AG09319 (cell line): ENCODE data around the gene TMEM178B.

Experiments used
- DNase-seq: peaks from one replicate; pipeline ENCODE4 v3.0.0-alpha.2; 2010; ENCODE audit warnings: low read depth; ENCODE audit errors: extremely low read depth
- TF ChIP-seq, protein P1 (sequence below): IDR thresholded peaks from 2 replicates; pipeline ENCODE4 v1.5.1; 2011; ENCODE audit warnings: low read depth, mild to moderate bottlenecking, inconsistent platforms, low read length, moderate library complexity

TMEM178B gene

DNA sequence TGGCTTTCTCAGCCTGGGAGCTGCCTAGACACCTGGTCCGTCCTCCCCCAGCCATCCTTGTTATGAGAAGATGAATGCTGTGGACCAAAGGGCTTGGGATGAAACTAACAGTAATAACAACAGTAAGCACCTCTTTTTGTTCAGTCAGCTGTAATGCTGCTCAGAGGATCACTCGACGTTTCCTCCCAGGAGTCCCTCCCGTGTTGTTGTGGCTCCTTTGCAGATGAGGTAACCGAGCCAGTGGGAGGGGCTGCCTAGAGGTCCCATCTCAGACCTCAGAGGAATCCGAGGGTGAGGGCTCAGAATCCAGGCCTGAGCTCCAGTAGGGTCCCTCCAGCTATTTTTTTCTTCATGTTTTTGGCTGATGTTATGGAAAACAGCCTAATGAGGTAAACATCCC is 145.1 kb downstream of the TMEM178B start:
- TF ChIP-seq, protein P1, sequence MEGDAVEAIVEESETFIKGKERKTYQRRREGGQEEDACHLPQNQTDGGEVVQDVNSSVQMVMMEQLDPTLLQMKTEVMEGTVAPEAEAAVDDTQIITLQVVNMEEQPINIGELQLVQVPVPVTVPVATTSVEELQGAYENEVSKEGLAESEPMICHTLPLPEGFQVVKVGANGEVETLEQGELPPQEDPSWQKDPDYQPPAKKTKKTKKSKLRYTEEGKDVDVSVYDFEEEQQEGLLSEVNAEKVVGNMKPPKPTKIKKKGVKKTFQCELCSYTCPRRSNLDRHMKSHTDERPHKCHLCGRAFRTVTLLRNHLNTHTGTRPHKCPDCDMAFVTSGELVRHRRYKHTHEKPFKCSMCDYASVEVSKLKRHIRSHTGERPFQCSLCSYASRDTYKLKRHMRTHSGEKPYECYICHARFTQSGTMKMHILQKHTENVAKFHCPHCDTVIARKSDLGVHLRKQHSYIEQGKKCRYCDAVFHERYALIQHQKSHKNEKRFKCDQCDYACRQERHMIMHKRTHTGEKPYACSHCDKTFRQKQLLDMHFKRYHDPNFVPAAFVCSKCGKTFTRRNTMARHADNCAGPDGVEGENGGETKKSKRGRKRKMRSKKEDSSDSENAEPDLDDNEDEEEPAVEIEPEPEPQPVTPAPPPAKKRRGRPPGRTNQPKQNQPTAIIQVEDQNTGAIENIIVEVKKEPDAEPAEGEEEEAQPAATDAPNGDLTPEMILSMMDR: no peak
- no peak for DNase-seq

DNA sequence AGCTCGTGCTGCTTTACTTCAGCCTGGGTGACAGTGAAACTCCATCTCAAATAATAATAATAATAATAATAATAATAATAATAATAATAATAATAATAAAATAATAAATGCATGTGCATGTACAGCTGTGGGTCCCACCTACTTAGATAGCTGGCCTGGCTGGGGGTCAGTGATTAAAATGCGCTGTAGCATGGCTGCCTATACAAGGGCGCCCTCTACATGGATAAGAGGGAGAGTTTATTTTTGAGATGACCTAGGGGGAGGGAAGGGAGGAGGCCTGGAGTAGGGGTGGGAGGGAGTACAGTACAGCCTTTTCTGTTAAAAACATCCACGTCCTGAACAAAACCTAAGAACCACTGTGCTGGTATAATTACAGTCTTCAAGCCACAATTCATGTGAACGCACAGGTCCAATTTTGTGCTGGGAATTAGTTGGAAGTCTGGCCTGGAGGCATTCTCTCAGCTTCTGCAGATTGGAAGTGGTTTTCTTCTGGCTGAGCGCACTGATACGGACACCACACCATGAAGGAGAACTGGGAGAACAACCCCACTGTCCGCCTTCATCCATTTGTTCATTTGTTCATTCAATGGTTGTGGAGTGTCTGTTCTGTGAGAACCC is 146.5 kb downstream of the TMEM178B start:
- TF ChIP-seq, protein P1: peak; percentile 15
- no peak for DNase-seq

DNA sequence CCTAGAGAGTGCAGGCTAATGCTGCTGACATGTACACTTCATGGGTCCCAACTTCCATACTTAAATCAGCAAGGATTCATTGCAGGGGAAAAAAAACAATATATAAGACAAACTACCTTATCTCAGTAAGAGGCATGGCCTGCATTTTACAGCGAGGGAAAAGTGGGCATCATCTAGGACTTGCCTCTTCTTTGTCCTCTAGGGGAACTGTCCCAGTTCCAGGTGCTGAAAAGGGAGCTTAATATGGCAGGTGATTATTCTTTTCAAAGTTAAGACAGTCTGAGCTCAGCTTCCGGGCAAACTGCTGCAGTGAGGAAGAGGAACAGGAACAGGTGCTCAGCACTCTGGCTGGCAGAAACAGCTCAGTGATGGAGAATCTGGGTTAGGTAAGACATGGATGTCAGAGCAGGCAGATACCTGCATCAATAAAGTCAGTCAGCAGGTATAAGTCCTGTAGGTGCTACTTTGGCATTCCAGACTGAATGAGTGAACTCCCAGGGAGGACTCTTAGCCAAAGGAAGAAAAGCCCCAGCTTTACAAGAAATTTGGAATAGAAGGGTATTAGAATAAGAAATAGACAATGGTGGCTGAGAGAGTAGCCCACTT is 147.2 kb downstream of the TMEM178B start:
- TF ChIP-seq, protein P1: no peak
- no peak for DNase-seq

DNA sequence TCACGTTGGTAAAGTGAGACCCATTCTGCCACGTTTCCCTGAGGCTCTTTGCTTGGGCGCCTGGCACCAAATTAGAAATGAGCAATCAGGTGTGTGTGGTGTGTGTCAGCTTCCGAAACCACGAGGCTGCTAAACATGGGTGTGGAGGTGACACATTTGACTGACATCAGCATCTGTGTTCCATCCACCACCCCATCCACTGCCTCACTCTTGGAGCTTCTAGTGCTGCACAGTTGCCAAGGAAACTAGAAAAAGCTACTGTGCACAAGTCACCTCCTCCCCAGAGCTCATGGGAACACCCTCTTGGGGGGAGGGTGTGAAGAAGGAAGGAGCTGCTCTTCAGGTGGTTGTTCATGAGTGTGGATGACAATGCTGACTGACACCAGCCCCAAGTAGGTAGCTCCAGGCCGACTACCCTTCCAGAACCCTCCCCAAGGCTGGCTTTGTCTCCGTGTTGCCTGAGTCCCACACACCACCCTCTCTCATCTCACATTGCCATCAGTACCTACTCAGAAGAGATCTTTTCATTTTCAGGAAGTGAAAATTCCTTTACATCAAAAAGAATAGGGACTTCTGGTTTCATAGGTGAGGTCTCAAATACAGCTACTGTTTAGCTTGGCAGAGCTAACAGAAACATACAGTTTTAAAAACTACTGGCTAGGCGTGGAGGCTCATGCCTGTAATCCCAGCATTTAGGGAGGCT is 152.2 kb downstream of the TMEM178B start:
- TF ChIP-seq, protein P1: no peak
- DNase-seq: no peak

DNA sequence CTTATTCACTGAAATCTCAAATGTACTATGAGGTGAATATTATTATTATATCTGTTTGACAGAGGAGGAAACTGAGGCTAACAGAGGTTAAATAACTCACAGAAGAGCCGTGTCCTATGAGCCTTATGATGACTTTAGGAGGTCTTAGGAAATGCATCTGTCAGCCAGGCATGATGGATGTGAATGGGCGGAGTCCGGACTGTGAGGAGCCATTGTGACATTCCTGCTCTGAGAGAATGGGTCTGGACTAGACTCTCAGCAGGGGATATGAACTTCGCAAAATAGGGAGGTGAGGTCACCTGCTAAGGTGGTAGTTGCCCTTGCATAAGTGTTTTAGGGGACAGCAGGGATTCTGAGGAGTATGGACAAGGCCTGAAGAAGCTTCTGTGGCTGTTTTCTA is 153.6 kb downstream of the TMEM178B start:
- TF ChIP-seq, protein P1: no peak
- no peak for DNase-seq

DNA sequence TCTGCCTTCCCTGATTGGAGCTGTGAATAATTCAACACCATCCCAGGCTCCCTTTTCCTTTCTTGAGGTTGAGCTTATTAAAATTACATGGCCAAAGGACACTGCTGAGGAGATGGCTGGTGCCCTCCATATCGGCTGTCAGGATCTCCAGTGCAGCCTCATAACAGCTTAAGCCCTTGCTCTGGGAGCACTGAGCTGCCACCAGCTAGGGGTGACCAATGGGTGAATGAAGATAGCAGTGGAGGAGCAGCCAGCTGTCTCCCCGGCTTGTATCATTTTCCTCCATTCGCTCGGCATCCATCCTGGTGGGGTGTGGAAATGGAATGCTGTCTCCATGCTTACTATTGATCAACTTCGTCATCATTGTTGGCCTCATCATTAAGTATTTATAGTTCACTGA is 154.6 kb downstream of the TMEM178B start:
- TF ChIP-seq, protein P1: no peak
- DNase-seq: no peak

DNA sequence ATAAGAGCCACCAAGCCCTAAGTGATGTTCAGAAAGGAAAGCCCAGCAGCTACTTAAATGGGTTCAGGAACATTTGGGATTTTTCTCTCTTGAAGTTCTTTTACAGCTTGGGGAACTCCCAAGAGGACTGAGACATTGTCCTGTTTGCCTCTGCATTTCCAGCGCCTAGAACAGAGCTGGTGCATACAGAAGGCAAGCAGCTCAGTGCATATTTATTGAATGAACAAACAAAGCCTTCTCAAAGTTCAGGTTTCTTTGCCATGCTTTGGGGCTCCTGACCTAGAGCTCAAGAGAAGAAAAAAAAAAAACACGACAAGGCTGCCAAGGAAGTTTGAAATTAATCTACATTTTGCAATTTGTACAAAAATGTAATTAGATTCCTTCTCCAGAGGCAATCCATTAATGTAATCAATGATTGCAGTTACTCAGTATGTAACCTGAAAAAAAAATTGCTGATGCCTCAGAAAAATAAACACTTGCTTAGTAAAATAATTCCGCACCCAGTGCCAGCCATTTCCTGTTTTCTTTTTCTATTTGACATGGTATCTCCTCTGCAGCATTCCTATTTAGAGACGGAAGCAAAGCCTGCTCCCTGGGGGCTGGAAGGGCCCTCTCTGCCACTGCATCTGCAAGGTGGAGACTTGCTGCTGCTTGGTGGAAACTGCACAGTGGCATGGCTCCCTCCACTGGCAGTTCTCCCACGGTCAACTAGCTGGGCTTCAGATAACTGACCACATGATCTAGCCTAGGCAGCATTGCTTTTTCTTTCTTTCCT is 157.3 kb downstream of the TMEM178B start:
- DNase-seq: peak; percentile 2
- TF ChIP-seq, protein P1: peak; percentile 39
